T1000 (cell line): ENCODE results near the gene NOP53.
"Not testable (repeated sequence)": the region's sequence is repeated elsewhere in the genome, so short reads cannot be mapped to it uniquely, and the experiment has no call there.

Experiments used
- DNase-seq: peaks from one replicate; lab custom pipeline; 2025; ENCODE audit warnings: mixed read lengths; lab: John Stamatoyannopoulos, UW

Gene NOP53

GRCh38 chr19:47777245-47778048 lies 32.1 kb downstream of the NOP53 start:
- not testable (repeated sequence) for DNase-seq

- DNase-seq: peak; percentile 74
Measured at GRCh38 chr19:47778049-47778953, 33.0 kb downstream of the NOP53 start, which contains the start of gene SELENOW. TSS of gene SELENOW (plus strand) at chr19:47778703. CDS start at chr19:47778786, 83 bp downstream.

- no peak for DNase-seq
Measured at GRCh38 chr19:47778954-47779351, 33.6 kb downstream of the NOP53 start.

- no peak for DNase-seq
Measured at GRCh38 chr19:47779524-47780214, 34.3 kb downstream of the NOP53 start.

- DNase-seq: no peak
Measured at GRCh38 chr19:47780215-47780551, 34.8 kb downstream of the NOP53 start.

- no peak for DNase-seq
Measured at GRCh38 chr19:47781590-47782262, 36.4 kb downstream of the NOP53 start.

- DNase-seq: no peak
Measured at GRCh38 chr19:47786566-47786965, 41.2 kb downstream of the NOP53 start.

- DNase-seq: not testable (repeated sequence)
Measured at GRCh38 chr19:47787307-47787706, 42.0 kb downstream of the NOP53 start.

- DNase-seq: not testable (repeated sequence)
Measured at GRCh38 chr19:47789811-47790210, 44.5 kb downstream of the NOP53 start.

- no peak for DNase-seq
Measured at GRCh38 chr19:47790398-47790814, 45.1 kb downstream of the NOP53 start.

- DNase-seq: no peak
Measured at GRCh38 chr19:47792616-47793015, 47.3 kb downstream of the NOP53 start.

GRCh38 chr19:47794526-47794925 lies 49.2 kb downstream of the NOP53 start:
- no peak for DNase-seq

GRCh38 chr19:47796785-47797184 lies 51.4 kb downstream of the NOP53 start:
- DNase-seq: no peak

- DNase-seq: no peak
Measured at GRCh38 chr19:47797996-47798903, 52.9 kb downstream of the NOP53 start.

- no peak for DNase-seq
Measured at GRCh38 chr19:47798904-47799266, 53.5 kb downstream of the NOP53 start.

GRCh38 chr19:47801270-47801669 lies 55.9 kb downstream of the NOP53 start:
- DNase-seq: no peak

- no peak for DNase-seq
Measured at GRCh38 chr19:47802521-47803043, 57.2 kb downstream of the NOP53 start.

- DNase-seq: not testable (repeated sequence)
Measured at GRCh38 chr19:47803148-47803547, 57.8 kb downstream of the NOP53 start.

GRCh38 chr19:47803671-47804070 lies 58.3 kb downstream of the NOP53 start:
- not testable (repeated sequence) for DNase-seq

GRCh38 chr19:47804451-47804850 lies 59.1 kb downstream of the NOP53 start, which contains the start of gene TPRX1:
TSS of gene TPRX1 (minus strand) at chr19:47804551. CDS start at chr19:47804539, 12 bp downstream.
- not testable (repeated sequence) for DNase-seq
